Adrenal gland (tissue), 12 donors: ENCODE results near the gene TAGLN2. TPM values are rescaled to one million over a fixed set of nuclear protein-coding genes. Genes with fewer than 3 reads are reported as not detected.
"Not testable (repeated sequence)": the region's sequence is repeated elsewhere in the genome, so short reads cannot be mapped to it uniquely, and the experiment has no call there.

ENCODE experiments used
- DNase-seq, 7 donors: peaks; one replicate each; pipeline ENCODE4 v3.0.0-alpha.2; 2019 to 2020
- H3K27ac ChIP-seq, 5 donors: fragments of 200-600 bp; sonication (generic) in 4 of 5; 1 replicate in 3 of 5; 2 replicates in 2 of 5; pipeline versions ENCODE4 v1.5.1 to v1.8.0; 2016 to 2020; ENCODE audit warnings: mild to moderate bottlenecking in 1 of 5
- H3K27me3 ChIP-seq: fragments of 200-600 bp; 2 replicates; pipeline ENCODE4 v1.8.0; 2021
- H3K36me3 ChIP-seq, 2 donors: fragments of 200-600 bp; replicated peaks in 1 of 2; 1 replicate in 1 of 2; 2 replicates in 1 of 2; pipeline versions ENCODE4 v1.5.1 to v1.8.0; 2018 to 2022
- H3K4me1 ChIP-seq, 2 donors: fragments of 200-600 bp; replicated peaks in 1 of 2; 1 replicate in 1 of 2; 2 replicates in 1 of 2; pipeline versions ENCODE4 v1.5.1 to v1.8.0; 2018 to 2021
- H3K4me3 ChIP-seq, 4 donors: fragments of 200-600 bp; sonication (generic) in 3 of 4; one replicate each; pipeline ENCODE4 v1.5.1; 2016 to 2018
- H3K9me3 ChIP-seq, 3 donors: fragments of 200-600 bp; sonication (generic) in 1 of 3; replicated peaks in 1 of 3; 1 replicate in 2 of 3; 2 replicates in 1 of 3; pipeline versions ENCODE4 v1.5.1 to v1.8.0; 2016 to 2021
- CTCF ChIP-seq, 6 experiments: fragments of 450-650 bp in 4 of 6; fragments of 200-600 bp in 2 of 6; sonication (generic) in 1 of 6; IDR thresholded peaks; 1 replicate in 5 of 6; 2 replicates in 1 of 6; pipeline versions ENCODE4 v1.5.1 to v1.8.0; 2016 to 2021; ENCODE audit warnings: antibody characterized with exemption in 6 of 6, mild to moderate bottlenecking in 2 of 6, moderate library complexity in 1 of 6
- POLR2A ChIP-seq, 2 donors: fragments of 450-650 bp; IDR thresholded peaks; one replicate each; pipeline ENCODE4 v1.6.1; 2017; ENCODE audit warnings: antibody characterized with exemption in 2 of 2, mild to moderate bottlenecking in 2 of 2, moderate library complexity in 1 of 2
- WGBS, 4 donors: extraction: QIAGEN DNeasy Blood & Tissue Kit in 2 of 4; methylation state at CpG; one replicate each; pipeline versions ENCODE4 v1.1.5 to v1.1.7; 2013 to 2017; 5-methylcytosine and 5-hydroxymethylcytosine counted together
- intact Hi-C, 2 donors: fragments of 100-400 bp; cut with DNase I; formaldehyde crosslinking; loops; one replicate each; pipeline versions ENCODE4 v1.14.1 to v1.15.0; 2022 to 2023
- polyA plus RNA-seq, 3 donors: library from polyadenylated mRNA; stranded (reverse); fragments of 200-250 nt in 2 of 3; fragments of 350-450 nt in 1 of 3; fragmentation: Illumina TruSeq in 1 of 3; extraction: RNeasy Lipid Tissue Mini Kit (QIAGEN cat#74804) in 1 of 3; gene quantifications; one replicate each; pipeline ENCODE4 v1.2.3, GENCODE V29; 2013 to 2014
- total RNA-seq, 9 donors: library from RNA; depleted of rRNA in 4 of 9; stranded (reverse); fragments of >200 nt in 4 of 9; fragments of 120-200 nt in 1 of 9; fragmentation: NEBNext Ultra II Directional in 1 of 9; extraction: Animal tissue kit (Norgen Biotek cat#: 25700) in 1 of 9; gene quantifications; one replicate each; pipeline versions ENCODE4 v1.1.0 to v1.2.4, GENCODE V29; 2013 to 2023
- donor health status: healthy with polysubstance abuse.
- donor health status: Bipolar disorder and iron deficiency.
- donor health status: DM: yes; HTN: yes; CAD: no.
- donor health status: DM: no; HTN: no; CAD: no.
- donor health status: DM: no; HTN: no; CAD: no.
- donor health status: DM: yes; HTN: yes; CAD: no.

TAGLN2 gene
- total and polyA plus RNA-seq, 12 donors = 42.3 to 215 (median 143) TPM

GRCh38 chr1:159908031-159908940, 17.0 kb downstream of the TAGLN2 start:
- Histone ChIP-seq H3K9me3 (no peaks in the 10 kb centered on the region), H3K27me3 (no peaks in the 10 kb centered on the region), H3K36me3 (no peaks in the 10 kb centered on the region), H3K4me1 (peaks cover 0 to 16% of the 10 kb centered on the region in 2 donors), H3K4me3 (no peak overlapping the region), H3K27ac (no peak overlapping the region)
- no peak for DNase-seq
- 78 to 93% (median 90%) methylated on average over 6 to 9 of the region's 9 CpGs for WGBS, 4 donors
- intact Hi-C loops = no loop called here
- no peak for TF ChIP-seq POLR2A (IDR thresholded peaks at IDR 0.05)
- TF ChIP-seq CTCF (IDR thresholded peaks at IDR 0.05) = no peak

GRCh38 chr1:159906960-159907359, 18.3 kb downstream of the TAGLN2 start:
- Histone ChIP-seq H3K4me1 (peaks cover 0 to 16% of the 10 kb centered on the region in 2 donors), H3K9me3 (no peaks in the 10 kb centered on the region), H3K4me3 (no peak overlapping the region), H3K27me3 (no peaks in the 10 kb centered on the region), H3K27ac (no peak overlapping the region), H3K36me3 (no peaks in the 10 kb centered on the region)
- 64 to 83% (median 83%) methylated on average over 1 of the region's 1 CpG for WGBS, 4 donors
- intact Hi-C loops = no loop called here
- no peak for DNase-seq
- no peak for TF ChIP-seq CTCF (IDR thresholded peaks at IDR 0.05)
- TF ChIP-seq POLR2A (IDR thresholded peaks at IDR 0.05) = no peak

DNA sequence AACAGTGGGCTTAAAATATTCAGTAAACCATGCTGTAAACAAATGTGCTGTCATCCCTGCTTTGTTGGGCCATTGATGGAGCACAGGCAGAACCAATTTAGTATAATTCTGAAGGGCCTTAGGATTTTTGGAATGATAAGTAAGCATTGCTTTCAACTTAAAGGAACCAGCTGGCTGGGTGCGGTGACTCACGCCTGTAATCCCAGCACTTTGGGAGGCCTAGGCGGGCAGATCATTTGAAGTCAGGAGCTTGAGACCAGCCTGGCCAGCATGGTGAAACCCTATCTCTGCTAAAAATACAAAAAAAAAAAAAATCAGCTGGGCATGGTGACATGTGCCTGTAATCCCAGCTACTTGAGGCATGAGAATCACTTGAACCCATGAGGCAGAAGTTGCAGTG, 21.3 kb downstream of the TAGLN2 start:
- H3K4me3 ChIP-seq, H3K27ac ChIP-seq, DNase-seq, intact Hi-C loops, H3K36me3 ChIP-seq, H3K9me3 ChIP-seq, H3K27me3 ChIP-seq: not testable (repeated sequence)
- peaks cover 3 to 12% of the 10 kb centered on the region in 2 donors for H3K4me1 ChIP-seq
- 65 to 90% (median 73%) methylated on average over 3 of the region's 3 CpGs for WGBS, 4 donors

GRCh38 chr1:159902541-159902940, 22.8 kb downstream of the TAGLN2 start:
- WGBS, 4 donors = 82 to 100% (median 86%) methylated on average over 3 of the region's 3 CpGs
- no peak overlapping the region for H3K27ac ChIP-seq
- intact Hi-C loops = no loop called here
- TF ChIP-seq POLR2A (IDR thresholded peaks at IDR 0.05) (no peak), CTCF (IDR thresholded peaks at IDR 0.05) (no peak)
- no peaks in the 10 kb centered on the region for H3K27me3 ChIP-seq
- H3K9me3 ChIP-seq = no peaks in the 10 kb centered on the region
- H3K36me3 ChIP-seq = no peaks in the 10 kb centered on the region
- no peak for DNase-seq
- H3K4me3 ChIP-seq = no peak overlapping the region
- peaks cover 3 to 12% of the 10 kb centered on the region in 2 donors for H3K4me1 ChIP-seq
